G401.6 (cell line): ENCODE measurements around the gene KANSL1.
"Not testable (repeated sequence)": the region's sequence is repeated elsewhere in the genome, so short reads cannot be mapped to it uniquely, and the experiment has no call there.

Experiments
- FAIRE-seq: peaks from 2 replicates; lab custom pipeline; 2012; peaks lifted over from hg19 to GRCh38; lab: Jason Lieb, UNC

The KANSL1 gene

DNA sequence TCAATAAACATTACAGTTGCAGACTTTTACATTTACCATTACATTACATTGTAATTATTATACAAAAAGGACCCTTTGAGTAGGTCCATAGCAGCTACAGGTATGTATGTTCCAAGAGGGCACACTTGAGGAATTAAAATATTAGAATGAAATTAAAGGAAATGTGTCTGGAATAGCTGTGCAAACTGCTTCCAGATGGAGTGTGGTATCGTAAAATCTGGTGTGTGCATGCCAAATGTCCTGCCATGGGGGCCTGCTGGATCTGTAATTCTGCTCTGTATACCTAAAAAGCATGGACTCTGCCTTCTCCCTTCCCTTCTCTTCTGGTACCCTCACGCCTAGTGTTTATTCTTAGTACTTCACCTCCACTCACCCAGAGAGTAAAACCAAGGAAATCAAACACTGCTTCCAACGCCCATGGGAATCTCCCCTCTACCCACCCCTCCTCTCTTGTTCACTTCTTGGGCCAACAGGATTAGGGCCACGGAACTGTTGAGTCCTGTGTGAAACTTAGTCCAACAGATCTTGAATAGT, 155.4 kb downstream of the KANSL1 start:
- FAIRE-seq: no peak

- FAIRE-seq: no peak
Observed at GRCh38 chr17:46036491-46036890, 156.7 kb downstream of the KANSL1 start.

GRCh38 chr17:46035112-46035818, 158.0 kb downstream of the KANSL1 start:
- FAIRE-seq: no peak

GRCh38 chr17:46033392-46033791, 159.8 kb downstream of the KANSL1 start:
- FAIRE-seq: no peak

DNA sequence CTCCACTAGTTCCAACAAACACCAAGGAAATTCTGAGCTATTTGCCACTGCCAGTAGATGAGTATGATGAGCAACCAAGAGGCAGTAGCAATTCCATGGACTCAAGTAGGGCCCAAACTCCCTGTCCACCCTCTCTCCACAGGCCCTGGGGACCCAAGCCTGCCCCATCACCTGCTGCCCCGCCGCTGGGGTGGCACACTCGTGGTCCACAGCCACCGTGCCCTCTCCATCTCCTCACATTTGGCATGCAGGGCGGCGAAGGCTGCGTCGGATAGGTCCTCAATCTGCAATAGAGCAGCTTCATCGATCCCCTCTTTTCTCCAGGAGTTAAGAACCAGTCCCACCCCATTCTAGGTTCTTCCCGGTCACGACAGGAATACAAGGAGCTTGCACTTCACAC, 160.3 kb downstream of the KANSL1 start:
- FAIRE-seq: no peak

DNA sequence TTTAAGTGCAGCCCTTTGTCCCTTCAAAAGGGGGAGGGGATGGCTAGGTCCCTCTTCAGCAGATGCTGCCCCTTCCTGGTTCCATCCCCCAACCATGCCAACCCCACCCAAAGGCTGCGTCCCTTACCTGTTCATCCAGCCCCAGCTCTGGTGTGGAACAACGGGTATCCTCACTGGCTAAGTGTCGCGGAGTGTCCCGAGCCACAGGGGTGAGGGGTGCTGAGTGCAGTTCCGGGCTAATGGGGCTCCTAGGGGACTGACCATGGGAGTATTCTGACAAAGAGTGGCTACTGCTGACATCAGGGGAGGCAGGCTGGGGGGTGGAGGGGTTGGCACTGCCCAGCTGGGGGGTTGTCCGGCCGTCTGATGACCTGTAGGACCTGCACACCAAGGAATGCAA, 161.3 kb downstream of the KANSL1 start:
- FAIRE-seq: no peak

DNA sequence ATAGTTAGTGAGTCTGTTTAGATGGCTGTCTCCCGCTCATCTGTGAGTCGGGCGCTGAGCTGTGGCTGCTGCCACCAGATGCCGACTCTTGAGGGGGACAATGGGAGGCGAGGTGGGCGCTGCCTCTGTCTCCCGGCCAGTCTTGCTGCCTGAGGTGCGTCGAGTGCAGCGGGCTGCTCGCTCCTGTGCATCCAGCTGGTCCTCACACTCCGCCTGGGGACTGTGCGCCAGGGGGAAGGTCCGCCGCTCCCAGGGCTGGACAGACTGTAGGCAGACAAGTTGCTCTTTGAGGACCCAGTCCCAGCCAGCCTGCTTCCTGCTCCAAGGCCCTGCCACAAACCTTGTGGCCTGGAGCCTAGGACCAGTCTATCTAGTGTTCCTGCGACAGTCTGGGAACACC, 161.8 kb downstream of the KANSL1 start:
- no peak for FAIRE-seq

DNA sequence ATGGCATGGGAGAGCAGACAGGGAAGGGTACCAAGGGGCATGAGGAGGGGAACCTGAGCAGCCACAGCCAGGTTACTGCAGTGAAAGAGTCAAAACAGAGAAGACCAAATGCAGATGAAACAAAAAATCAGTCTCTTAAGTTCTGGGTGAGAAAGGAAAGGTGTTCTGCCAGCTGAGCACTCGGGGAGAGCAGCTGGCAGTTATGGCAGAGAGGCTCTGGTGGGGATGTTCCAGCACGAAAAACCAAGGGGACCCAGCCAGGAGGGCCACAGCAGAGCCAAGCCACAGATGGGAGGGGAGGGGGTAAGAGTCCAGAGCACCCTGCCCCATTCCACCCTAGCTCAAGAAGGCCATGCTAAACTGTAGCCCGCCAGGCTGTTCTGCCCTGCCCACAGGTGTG, 162.5 kb downstream of the KANSL1 start:
- FAIRE-seq: no peak

DNA sequence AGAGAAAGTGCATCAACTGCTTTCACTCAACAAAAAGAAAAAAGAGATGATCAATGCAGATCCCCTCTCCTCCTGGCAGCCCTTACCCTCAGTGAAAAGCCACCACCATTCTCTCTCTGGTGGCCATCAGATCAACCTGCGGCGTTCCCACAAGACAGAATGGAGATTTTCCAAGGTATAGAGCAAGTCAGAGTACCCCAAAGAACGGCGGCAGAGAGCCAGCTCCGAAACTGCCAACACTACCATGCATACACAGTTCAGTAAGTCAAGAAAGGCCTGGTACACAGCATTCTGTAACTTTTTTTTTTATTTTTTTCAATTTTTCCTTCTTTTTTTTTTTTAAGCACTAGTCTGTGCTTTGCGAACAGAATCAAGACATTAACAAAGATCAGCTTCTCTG, 163.6 kb downstream of the KANSL1 start:
- FAIRE-seq: no peak

GRCh38 chr17:46028981-46029565, 164.2 kb downstream of the KANSL1 start:
- no peak for FAIRE-seq

GRCh38 chr17:46028374-46028773, 164.9 kb downstream of the KANSL1 start:
- no peak for FAIRE-seq

DNA sequence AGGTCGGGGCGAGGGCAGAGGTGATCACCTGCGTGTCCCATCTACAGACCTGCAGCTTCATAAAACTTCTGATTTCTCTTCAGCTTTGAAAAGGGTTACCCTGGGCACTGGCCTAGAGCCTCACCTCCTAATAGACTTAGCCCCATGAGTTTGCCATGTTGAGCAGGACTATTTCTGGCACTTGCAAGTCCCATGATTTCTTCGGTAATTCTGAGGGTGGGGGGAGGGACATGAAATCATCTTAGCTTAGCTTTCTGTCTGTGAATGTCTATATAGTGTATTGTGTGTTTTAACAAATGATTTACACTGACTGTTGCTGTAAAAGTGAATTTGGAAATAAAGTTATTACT, 165.3 kb downstream of the KANSL1 start:
- FAIRE-seq: no peak

DNA sequence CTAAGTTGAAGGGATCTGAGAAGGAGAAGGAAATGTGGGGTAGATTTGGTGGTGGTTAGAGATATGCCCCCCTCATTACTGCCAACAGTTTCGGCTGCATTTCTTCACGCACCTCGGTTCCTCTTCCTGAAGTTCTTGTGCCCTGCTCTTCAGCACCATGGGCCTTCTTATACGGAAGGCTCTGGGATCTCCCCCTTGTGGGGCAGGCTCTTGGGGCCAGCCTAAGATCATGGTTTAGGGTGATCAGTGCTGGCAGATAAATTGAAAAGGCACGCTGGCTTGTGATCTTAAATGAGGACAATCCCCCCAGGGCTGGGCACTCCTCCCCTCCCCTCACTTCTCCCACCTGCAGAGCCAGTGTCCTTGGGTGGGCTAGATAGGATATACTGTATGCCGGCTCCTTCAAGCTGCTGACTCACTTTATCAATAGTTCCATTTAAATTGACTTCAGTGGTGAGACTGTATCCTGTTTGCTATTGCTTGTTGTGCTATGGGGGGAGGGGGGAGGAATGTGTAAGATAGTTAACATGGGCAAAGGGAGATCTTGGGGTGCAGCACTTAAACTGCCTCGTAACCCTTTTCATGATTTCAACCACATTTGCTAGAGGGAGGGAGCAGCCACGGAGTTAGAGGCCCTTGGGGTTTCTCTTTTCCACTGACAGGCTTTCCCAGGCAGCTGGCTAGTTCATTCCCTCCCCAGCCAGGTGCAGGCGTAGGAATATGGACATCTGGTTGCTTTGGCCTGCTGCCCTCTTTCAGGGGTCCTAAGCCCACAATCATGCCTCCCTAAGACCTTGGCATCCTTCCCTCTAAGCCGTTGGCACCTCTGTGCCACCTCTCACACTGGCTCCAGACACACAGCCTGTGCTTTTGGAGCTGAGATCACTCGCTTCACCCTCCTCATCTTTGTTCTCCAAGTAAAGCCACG, 165.9 kb downstream of the KANSL1 start:
- FAIRE-seq: no peak

DNA sequence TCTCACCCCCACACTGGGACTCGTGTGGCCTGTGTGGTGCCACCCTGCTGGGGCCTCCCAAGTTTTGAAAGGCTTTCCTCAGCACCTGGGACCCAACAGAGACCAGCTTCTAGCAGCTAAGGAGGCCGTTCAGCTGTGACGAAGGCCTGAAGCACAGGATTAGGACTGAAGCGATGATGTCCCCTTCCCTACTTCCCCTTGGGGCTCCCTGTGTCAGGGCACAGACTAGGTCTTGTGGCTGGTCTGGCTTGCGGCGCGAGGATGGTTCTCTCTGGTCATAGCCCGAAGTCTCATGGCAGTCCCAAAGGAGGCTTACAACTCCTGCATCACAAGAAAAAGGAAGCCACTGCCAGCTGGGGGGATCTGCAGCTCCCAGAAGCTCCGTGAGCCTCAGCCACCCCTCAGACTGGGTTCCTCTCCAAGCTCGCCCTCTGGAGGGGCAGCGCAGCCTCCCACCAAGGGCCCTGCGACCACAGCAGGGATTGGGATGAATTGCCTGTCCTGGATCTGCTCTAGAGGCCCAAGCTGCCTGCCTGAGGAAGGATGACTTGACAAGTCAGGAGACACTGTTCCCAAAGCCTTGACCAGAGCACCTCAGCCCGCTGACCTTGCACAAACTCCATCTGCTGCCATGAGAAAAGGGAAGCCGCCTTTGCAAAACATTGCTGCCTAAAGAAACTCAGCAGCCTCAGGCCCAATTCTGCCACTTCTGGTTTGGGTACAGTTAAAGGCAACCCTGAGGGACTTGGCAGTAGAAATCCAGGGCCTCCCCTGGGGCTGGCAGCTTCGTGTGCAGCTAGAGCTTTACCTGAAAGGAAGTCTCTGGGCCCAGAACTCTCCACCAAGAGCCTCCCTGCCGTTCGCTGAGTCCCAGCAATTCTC, 166.8 kb downstream of the KANSL1 start:
- FAIRE-seq: no peak

DNA sequence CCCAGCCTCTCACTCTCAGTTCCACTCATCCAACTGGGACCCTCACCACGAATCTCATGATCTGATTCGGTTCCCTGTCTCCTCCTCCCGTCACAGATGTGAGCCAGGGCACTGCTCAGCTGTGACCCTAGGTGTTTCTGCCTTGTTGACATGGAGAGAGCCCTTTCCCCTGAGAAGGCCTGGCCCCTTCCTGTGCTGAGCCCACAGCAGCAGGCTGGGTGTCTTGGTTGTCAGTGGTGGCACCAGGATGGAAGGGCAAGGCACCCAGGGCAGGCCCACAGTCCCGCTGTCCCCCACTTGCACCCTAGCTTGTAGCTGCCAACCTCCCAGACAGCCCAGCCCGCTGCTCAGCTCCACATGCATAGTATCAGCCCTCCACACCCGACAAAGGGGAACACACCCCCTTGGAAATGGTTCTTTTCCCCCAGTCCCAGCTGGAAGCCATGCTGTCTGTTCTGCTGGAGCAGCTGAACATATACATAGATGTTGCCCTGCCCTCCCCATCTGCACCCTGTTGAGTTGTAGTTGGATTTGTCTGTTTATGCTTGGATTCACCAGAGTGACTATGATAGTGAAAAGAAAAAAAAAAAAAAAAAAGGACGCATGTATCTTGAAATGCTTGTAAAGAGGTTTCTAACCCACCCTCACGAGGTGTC, 167.6 kb downstream of the KANSL1 start:
- no peak for FAIRE-seq

- no peak for FAIRE-seq
Observed at GRCh38 chr17:46025060-46025459, 168.2 kb downstream of the KANSL1 start.

- no peak for FAIRE-seq
Observed at GRCh38 chr17:46024590-46024989, 168.6 kb downstream of the KANSL1 start.

- no peak for FAIRE-seq
Observed at GRCh38 chr17:46023783-46024388, 169.3 kb downstream of the KANSL1 start.

DNA sequence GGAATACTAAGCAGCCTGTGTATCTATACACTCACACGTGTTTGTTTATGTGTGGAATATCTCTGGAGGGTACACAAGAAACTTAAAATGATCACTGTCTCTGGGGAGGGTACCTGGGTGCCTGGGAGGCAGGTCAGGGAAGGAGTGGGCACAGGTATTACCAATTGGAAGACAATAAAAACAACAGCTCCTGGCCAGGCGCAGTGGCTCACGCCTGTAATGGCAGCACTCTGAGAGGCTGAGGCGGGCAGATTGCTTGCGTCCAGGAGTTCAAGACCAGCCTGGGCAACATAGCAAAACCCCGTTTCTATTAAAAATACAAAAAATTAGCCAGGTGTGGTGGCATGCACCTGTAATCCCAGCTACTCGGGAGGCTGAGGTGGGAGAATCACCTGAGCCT, 169.9 kb downstream of the KANSL1 start:
- FAIRE-seq: not testable (repeated sequence)

DNA sequence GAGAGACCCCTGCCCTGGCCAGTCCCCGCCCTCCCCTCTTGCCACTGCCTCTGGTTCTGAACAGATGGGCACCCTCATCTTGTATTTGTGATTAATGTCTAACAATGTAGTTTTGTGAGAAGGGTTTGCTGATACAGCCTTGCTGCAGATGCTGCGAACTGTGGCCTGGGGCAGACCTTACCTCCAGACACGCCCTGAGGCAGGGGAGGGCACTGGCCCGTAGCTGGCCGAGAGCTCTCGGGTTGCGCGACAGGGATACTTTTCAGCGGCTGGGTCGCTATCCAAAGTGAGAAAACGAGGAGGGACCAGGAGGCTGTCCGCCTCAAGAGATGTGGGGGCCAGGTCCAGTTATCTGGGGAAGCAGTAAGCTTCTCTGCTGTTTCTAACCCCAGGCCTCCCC, 172.2 kb downstream of the KANSL1 start:
- no peak for FAIRE-seq
